Stimulated activated CD4-positive, alpha-beta T cell treated with anti-CD3 and anti-CD28 coated beads, TNF-alpha, amount 100 ng/mL, for 48 hours (primary cell): Measurements from ENCODE around the gene DUX4.
"Not testable (repeated sequence)": the region's sequence is repeated elsewhere in the genome, so short reads cannot be mapped to it uniquely, and the experiment has no call there.

ENCODE experiments used
- DNase-seq, 3 donors: peaks; one replicate each; pipeline ENCODE4 v3.0.0-alpha.2; 2020; ENCODE audit warnings: low read depth in 3 of 3

The DUX4 gene

GRCh38 chr4:190173428-190173827 is at the start of gene DUX4:
DUX4 (plus strand) TSS chr4:190173774; CDS start chr4:190173774, 0 bp downstream.
- DNase-seq = not testable (repeated sequence)

GRCh38 chr4:190175436-190175835 is 1.9 kb downstream of the DUX4 start:
- not testable (repeated sequence) for DNase-seq

GRCh38 chr4:190177727-190178605 is 4.4 kb downstream of the DUX4 start:
- not testable (repeated sequence) for DNase-seq

GRCh38 chr4:190178606-190178990 is 5.0 kb downstream of the DUX4 start:
- DNase-seq = not testable (repeated sequence)

- DNase-seq = not testable (repeated sequence)
These were observed 5.6 kb downstream of the DUX4 start for GRCh38 chr4:190179030-190179739.

GRCh38 chr4:190179740-190180094 is 6.1 kb downstream of the DUX4 start:
- DNase-seq = not testable (repeated sequence)

GRCh38 chr4:190180947-190181346 is 7.4 kb downstream of the DUX4 start:
- not testable (repeated sequence) for DNase-seq

- DNase-seq = not testable (repeated sequence)
These were observed 8.0 kb downstream of the DUX4 start for GRCh38 chr4:190181481-190182100.

GRCh38 chr4:190203510-190203909 is 29.9 kb downstream of the DUX4 start:
- not testable (repeated sequence) for DNase-seq
